HL-60 (cell line): Measurements from ENCODE around the gene YPEL1.

Source experiments
- DNase-seq, 2 experiments: peaks; one replicate each; pipeline ENCODE4 v3.0.0-alpha.2; 2010 to 2020; ENCODE audit warnings: low read depth in 1 of 2, low spot score in 1 of 2
- H3K27ac ChIP-seq: fragments of 250-450 bp; sonication (Bioruptor Pico); replicated peaks from 2 replicates; pipeline ENCODE4 v1.5.1; 2020; ENCODE audit warnings: mild to moderate bottlenecking, moderate library complexity
- H3K27me3 ChIP-seq: fragments of 250-450 bp; sonication (Bioruptor Pico); 2 replicates; pipeline ENCODE4 v1.5.1; 2021; ENCODE audit warnings: mild to moderate bottlenecking, moderate library complexity; ENCODE audit not compliant: insufficient read depth, poor library complexity, severe bottlenecking
- H3K4me3 ChIP-seq: replicated peaks from 2 replicates; pipeline ENCODE4 v1.5.1; 2011; ENCODE audit warnings: mild to moderate bottlenecking, control low read depth, low read length; ENCODE audit not compliant: insufficient read depth
- GABPA ChIP-seq: IDR thresholded peaks from 2 replicates; pipeline ENCODE4 v1.6.1; 2012; ENCODE audit warnings: low read depth
- POLR2AphosphoS5 ChIP-seq: IDR thresholded peaks from 2 replicates; pipeline ENCODE4 v1.6.1; 2012; ENCODE audit warnings: low read depth
- REST ChIP-seq: IDR thresholded peaks from 2 replicates; pipeline ENCODE4 v1.6.1; 2012; ENCODE audit warnings: low read depth; ENCODE audit not compliant: insufficient replicate concordance
- SPI1 ChIP-seq: IDR thresholded peaks from 2 replicates; pipeline ENCODE4 v1.6.1; 2012; ENCODE audit warnings: low read depth, mild to moderate bottlenecking, borderline replicate concordance
- long read RNA-seq: library from polyadenylated mRNA; unstranded; transcript quantifications from one replicate; pipeline ENCODE4 v2.0.0, GENCODE V29; 2020
- TF ChIP-seq, protein P1 (sequence below): IDR thresholded peaks from one replicate; pipeline ENCODE4 v1.5.1; 2011; ENCODE audit warnings: low read length, control low read depth, inconsistent platforms; ENCODE audit not compliant: insufficient read depth

Gene YPEL1
- long read RNA-seq, full-length matches to known transcripts = 1 of 3 reads
- long read RNA-seq, partial matches to known transcripts = 0 of 3 reads
- long read RNA-seq, other reads (novel, unspliced or antisense) = 2 of 3 reads

- Histone ChIP-seq H3K4me3 (peak within 1 kb of the TSS; percentile 63), H3K27me3 (no peaks in the 10 kb centered on the region), H3K27ac (peak within 1 kb of the TSS; percentile 46)
- DNase-seq = peak; percentile 94 to 95
- TF ChIP-seq POLR2AphosphoS5 (0 out of 2 replicates have a peak, but pooled peaks have one; percentile 3), REST (no peak), SPI1 (no peak), GABPA (0 out of 2 replicates have a peak, but pooled peaks have one; percentile 10)
- TF ChIP-seq, protein P1, sequence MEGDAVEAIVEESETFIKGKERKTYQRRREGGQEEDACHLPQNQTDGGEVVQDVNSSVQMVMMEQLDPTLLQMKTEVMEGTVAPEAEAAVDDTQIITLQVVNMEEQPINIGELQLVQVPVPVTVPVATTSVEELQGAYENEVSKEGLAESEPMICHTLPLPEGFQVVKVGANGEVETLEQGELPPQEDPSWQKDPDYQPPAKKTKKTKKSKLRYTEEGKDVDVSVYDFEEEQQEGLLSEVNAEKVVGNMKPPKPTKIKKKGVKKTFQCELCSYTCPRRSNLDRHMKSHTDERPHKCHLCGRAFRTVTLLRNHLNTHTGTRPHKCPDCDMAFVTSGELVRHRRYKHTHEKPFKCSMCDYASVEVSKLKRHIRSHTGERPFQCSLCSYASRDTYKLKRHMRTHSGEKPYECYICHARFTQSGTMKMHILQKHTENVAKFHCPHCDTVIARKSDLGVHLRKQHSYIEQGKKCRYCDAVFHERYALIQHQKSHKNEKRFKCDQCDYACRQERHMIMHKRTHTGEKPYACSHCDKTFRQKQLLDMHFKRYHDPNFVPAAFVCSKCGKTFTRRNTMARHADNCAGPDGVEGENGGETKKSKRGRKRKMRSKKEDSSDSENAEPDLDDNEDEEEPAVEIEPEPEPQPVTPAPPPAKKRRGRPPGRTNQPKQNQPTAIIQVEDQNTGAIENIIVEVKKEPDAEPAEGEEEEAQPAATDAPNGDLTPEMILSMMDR = no peak
These were observed at the start of gene YPEL1 for GRCh38 chr22:21735200-21736083. Gene YPEL1 (minus strand): TSS chr22:21735794. CDS start chr22:21710744, 25,050 bp downstream.

- TF ChIP-seq SPI1 = no peak
- DNase-seq = no peak
- H3K27ac ChIP-seq = no peak overlapping the region
- H3K4me3 ChIP-seq = no peak overlapping the region
- no peaks in the 10 kb centered on the region for H3K27me3 ChIP-seq
These were observed 44.7 kb upstream of the YPEL1 start for GRCh38 chr22:21780259-21780658.

DNA sequence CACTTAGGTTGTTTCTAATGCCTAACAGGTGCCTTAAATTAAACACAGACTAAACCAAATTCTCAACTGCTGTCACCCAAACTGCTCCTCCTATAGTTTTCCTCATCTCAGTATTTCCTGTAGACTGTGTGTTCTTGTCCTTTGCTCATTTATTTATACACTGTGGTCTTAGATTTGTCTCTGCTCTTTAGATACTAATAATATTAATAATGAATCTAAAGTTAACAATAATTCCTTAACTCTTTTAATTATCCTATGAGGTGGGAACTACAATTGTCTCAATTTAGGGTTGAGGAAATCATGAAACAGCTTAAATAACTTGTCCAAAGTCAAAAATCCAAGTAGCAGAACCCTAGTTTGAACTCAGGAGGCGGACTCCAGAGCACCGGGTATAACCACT, 43.9 kb upstream of the YPEL1 start:
- no peaks in the 10 kb centered on the region for H3K27me3 ChIP-seq
- H3K4me3 ChIP-seq = no peak overlapping the region
- DNase-seq = no peak
- no peak overlapping the region for H3K27ac ChIP-seq
- TF ChIP-seq REST (no peak), SPI1 (no peak), POLR2AphosphoS5 (no peak), GABPA (no peak)
- TF ChIP-seq, protein P1 = no peak

DNA sequence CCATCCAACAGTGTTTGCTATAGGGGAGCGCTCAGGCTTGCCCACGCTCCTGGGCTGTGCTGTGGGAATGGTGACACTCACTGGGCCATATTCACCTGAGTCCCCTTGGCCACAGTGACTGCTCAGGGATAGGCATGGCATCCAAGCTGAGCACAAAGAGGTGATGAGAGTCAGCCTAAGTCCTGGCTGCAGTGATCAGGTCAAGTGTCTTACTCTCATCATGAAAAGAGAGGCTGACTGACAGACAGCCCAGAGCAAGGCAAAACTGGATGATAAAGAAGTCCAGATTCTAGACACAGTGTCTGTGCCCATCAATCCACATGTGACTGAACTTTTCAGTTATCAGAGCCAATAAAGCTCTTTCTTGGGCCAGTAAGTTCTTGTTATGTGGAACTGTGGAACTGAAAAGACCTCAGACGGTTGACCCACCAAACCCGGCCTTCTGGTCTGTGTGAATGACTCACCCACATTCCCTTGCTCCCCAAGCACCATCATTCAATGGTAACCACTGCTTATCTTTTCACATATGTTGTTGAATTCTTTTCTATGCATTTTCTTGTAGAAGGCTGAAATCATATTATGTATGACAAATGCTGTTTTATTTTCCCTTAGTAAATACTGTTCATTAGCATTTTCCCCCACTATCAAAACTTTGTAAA, 43.2 kb upstream of the YPEL1 start:
- no peaks in the 10 kb centered on the region for H3K27me3 ChIP-seq
- no peak for DNase-seq
- H3K4me3 ChIP-seq = no peak overlapping the region
- TF ChIP-seq REST (no peak), GABPA (no peak), POLR2AphosphoS5 (no peak), SPI1 (no peak)
- TF ChIP-seq, protein P1 = no peak
- no peak overlapping the region for H3K27ac ChIP-seq
